GM10248 (cell line): ENCODE results near the gene NFASC.

ENCODE experiments used
- CTCF ChIA-PET: fragments of 300-600 bp; sonication (Branson Sonifier 250); formaldehyde crosslinking; extraction: SDS; loops from one replicate; lab custom pipeline; 2021; ENCODE audit warnings: antibody characterized with exemption; lab: Yijun Ruan, JAX
- POLR2A ChIA-PET: fragments of 350-650 bp; sonication (Branson Sonifier 250); formaldehyde crosslinking; extraction: SDS; loops from one replicate; lab custom pipeline; 2020; ENCODE audit warnings: antibody characterized with exemption; lab: Yijun Ruan, JAX
- DNase-seq: peaks from one replicate; pipeline ENCODE4 v3.0.0; 2012; ENCODE audit errors: extremely low spot score
- CTCF ChIP-seq: IDR thresholded peaks from 2 replicates; pipeline ENCODE4 v1.5.1; 2012; ENCODE audit warnings: mild to moderate bottlenecking, low read depth; ENCODE audit errors: extremely low read depth, missing control alignments, control extremely low read depth

Gene NFASC

DNA sequence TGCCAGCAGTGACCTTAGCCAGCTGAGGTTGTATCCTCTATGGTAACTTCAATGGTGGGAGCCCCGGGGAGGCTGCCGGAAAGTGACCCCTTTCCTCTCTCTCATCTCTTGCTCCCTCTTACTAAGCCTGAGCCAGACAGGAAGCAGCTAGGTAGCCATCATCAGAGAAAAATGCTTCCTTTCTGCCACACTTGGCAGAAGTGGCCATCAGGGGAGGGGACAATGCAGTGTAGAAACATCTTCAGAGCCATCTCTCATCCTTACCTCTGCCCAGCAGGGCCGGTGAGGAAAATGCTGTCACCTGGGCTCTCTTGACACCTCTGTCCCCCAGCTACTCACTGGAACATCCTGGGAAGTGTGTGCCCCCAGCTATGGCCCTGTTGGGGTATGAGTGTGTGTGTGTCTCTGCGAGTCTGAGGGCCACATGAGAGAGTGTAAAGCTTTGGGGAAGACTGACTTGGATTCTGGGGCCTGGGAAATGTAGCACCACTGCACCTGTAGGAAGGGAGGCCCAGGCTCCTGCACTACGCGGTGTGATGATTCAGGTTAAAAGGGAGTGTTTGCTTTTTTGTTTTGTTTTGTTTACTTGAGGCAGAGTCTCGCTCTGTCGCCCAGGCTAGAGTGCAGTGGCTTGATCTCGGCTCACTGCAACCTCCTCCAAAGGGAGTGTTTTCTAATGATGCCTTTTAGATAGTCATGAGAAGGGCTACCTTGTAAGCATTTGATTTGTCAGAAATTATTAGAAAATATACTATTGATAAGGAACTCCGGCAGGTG, 123.6 kb downstream of the NFASC start:
- no peak for DNase-seq
- ChIA-PET CTCF (interaction anchor here (1.1 to 10.7 kb wide), 5 partner anchors 14 to 268 kb away, joined by 3 to 150 read pairs (median 12); no protein-coding TSS in a partner anchor), POLR2A (no interaction called here)
- TF ChIP-seq CTCF = no peak

DNA sequence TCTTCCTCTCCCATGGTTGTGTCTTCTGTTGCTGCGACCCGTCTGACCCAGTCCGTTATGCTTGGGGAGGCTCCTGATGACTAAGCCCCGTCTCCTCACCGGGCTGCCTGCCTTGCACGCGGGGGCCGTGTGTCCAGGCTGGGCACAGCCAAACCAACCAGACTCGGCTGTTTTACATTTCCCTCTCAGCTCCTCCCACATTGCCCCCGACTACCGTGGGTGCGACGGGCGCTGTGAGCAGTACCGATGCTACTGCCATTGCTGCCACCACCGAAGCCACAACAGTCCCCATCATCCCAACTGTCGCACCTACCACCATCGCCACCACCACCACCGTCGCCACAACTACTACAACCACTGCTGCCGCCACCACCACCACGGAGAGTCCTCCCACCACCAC, 126.3 kb downstream of the NFASC start:
- ChIA-PET POLR2A (no interaction called here), CTCF (interaction anchor here (1.1 to 2.3 kb wide), 4 partner anchors 8 to 259 kb away, joined by 3 to 13 read pairs (median 5); no protein-coding TSS in a partner anchor)
- no peak for DNase-seq
- no peak for TF ChIP-seq CTCF

DNA sequence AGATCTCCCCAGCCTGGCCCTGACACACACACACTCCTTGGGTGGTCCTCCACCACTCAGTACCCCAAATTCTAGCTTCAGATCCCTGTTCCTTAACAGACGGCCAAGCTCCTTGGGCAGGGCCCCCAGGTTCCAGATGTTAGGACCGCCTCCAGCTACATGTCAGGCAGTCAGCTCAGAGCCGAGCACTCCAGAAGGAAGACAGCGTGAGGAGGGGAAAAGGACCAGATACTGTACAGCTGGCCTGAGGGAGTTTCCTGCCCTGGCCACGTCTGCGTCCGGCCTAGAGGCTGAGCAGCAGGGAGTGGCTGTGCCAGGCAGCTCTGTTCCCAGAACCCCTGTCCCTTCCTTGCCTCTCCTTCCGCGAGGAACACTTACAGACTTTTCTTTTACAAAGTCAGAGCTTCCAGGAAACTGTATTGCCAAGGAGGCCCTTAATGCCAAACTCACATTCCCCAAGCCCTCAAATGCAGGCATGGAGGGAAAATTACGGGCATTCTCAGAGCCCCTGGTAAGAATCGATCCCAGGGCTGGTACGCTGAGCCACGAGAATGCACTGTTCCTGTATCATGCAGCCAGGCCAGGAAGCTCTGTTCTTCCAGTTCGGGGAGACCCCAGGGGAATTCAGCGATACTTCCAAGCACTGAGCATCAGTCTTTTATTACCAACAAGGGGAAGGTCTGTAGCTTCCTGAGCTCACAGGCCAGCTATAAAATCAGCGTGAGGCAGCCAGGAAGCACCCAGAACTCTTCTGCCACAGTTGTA, 127.1 kb downstream of the NFASC start:
- no peak for DNase-seq
- CTCF ChIA-PET = interaction anchor here (1.2 to 2.3 kb wide), 5 partner anchors 9 to 259 kb away, joined by 3 to 13 read pairs (median 3); no protein-coding TSS in a partner anchor
- POLR2A ChIA-PET = no interaction called here
- TF ChIP-seq CTCF = no peak

- CTCF ChIA-PET = interaction anchor here (2.4 to 7.0 kb wide), 3 partner anchors 11 to 61 kb away, joined by 9 to 42 read pairs (median 18); no protein-coding TSS in a partner anchor
- no peak for TF ChIP-seq CTCF
- no peak for DNase-seq
- POLR2A ChIA-PET = no interaction called here
These were observed 130.5 kb downstream of the NFASC start for GRCh38 chr1:205001162-205001561.

- CTCF ChIA-PET = interaction anchor here (1.3 to 7.0 kb wide), 5 partner anchors 13 to 60 kb away, joined by 3 to 42 read pairs (median 9); no protein-coding TSS in a partner anchor
- DNase-seq = no peak
- POLR2A ChIA-PET = no interaction called here
- TF ChIP-seq CTCF = no peak
These were observed 132.0 kb downstream of the NFASC start for GRCh38 chr1:205002705-205003104.
